ENCODE data around the gene SLC25A12. TPM values are rescaled to one million over a fixed set of nuclear protein-coding genes. Genes with fewer than 3 reads are reported as not detected.
A peak's percentile ranks its signal among the peaks of the same experiment; 100 is the strongest.

Gene SLC25A12
- polyA plus RNA-seq, 2 of the 4 experiments (the other 2 are of a cell fraction): 12.5 to 26.8 TPM

- TF ChIP-seq FOSL2 (IDR thresholded peaks at IDR 0.05): no peak
- no peak for TF ChIP-seq FOSL2 (CRISPR knock-in tag; IDR thresholded peaks at IDR 0.05)
- no peak for TF ChIP-seq RFX5 (IDR thresholded peaks at IDR 0.05)
- no peak for TF ChIP-seq HDAC2 (IDR thresholded peaks at IDR 0.05)
- TF ChIP-seq PBX3 (IDR thresholded peaks at IDR 0.05): no peak
Observed at GRCh38 chr2:171883275-171883893, 10.7 kb downstream of the SLC25A12 start (continued).

- TF ChIP-seq CHD2 (IDR thresholded peaks at IDR 0.05; ENCODE audit: low read length, partially characterized antibody) (no peak), FOSB (CRISPR knock-in tag; IDR thresholded peaks at IDR 0.05) (no peak), EP300 (IDR thresholded peaks at IDR 0.05) (no peak), NPAS2 (CRISPR knock-in tag; IDR thresholded peaks at IDR 0.05; ENCODE audit: borderline replicate concordance) (no peak), MAZ (IDR thresholded peaks at IDR 0.05; ENCODE audit: borderline replicate concordance, low read depth, low read length) (no peak), SMC3 (IDR thresholded peaks at IDR 0.05) (no peak), ZNF302 (CRISPR knock-in tag; IDR thresholded peaks at IDR 0.05) (no peak)
- Histone ChIP-seq H3K27ac (no peak overlapping the region), H3K4me3 (no peak overlapping the region), H3K4me2 (no peak overlapping the region), H3K9me3 (no peaks in the 10 kb centered on the region), H3K4me1 (0 out of 3 replicates have a peak, but pooled peaks cover 5% of the 10 kb centered on the region)
- ChIA-PET POLR2A (no interaction called here), CTCF (interaction anchor here (0.9 to 1.4 kb wide), 3 partner anchors 13 to 224 kb away, joined by 3 to 4 read pairs (median 3); no protein-coding TSS in a partner anchor)
- ATAC-seq (0 out of 6 replicates have a peak, but pooled peaks of 1 of the 2 experiments have one; percentile 34), FAIRE-seq (no peak), DNase-seq (ENCODE audit: low read depth in 1 of 2, low spot score in 1 of 2) (no peak)
- 97% methylated on average over 2 of the region's 2 CpGs for WGBS (ENCODE audit: missing lambda C conversion rate)
Observed at GRCh38 chr2:171882089-171882769, 11.8 kb downstream of the SLC25A12 start.

- 0 out of 3 replicates have a peak, but pooled peaks cover 5% of the 10 kb centered on the region for H3K4me1 ChIP-seq
- CTCF ChIA-PET: interaction anchor here (0.6 kb wide), 1 partner anchor 227 kb away, joined by 3 read pairs; no protein-coding TSS in a partner anchor
- FAIRE-seq: no peak
- POLR2A ChIA-PET: no interaction called here
- ATAC-seq: no peak
- H3K4me3 ChIP-seq: no peak overlapping the region
- WGBS (ENCODE audit: missing lambda C conversion rate): 80% methylated on average over 3 of the region's 3 CpGs
- H3K4me2 ChIP-seq: no peak overlapping the region
- H3K9me3 ChIP-seq: no peaks in the 10 kb centered on the region
- no peak for DNase-seq (ENCODE audit: low read depth in 1 of 2, low spot score in 1 of 2)
- no peak overlapping the region for H3K27ac ChIP-seq
- TF ChIP-seq HMGXB4 (CRISPR knock-in tag; IDR thresholded peaks at IDR 0.05; ENCODE audit: borderline replicate concordance) (no peak), MAFK (IDR thresholded peaks at IDR 0.05; ENCODE audit: partially characterized antibody) (no peak), REST (IDR thresholded peaks at IDR 0.05) (no peak), JUN (IDR thresholded peaks at IDR 0.05) (no peak), HES2 (IDR thresholded peaks at IDR 0.05) (no peak), BHLHE40 (IDR thresholded peaks at IDR 0.05; ENCODE audit: low read depth, low read length) (no peak), BCL3 (IDR thresholded peaks at IDR 0.05) (no peak), HOXB5 (CRISPR knock-in tag; IDR thresholded peaks at IDR 0.05) (no peak), RFX5 (IDR thresholded peaks at IDR 0.05) (no peak), GATA3 (IDR thresholded peaks at IDR 0.05; ENCODE audit: borderline replicate concordance) (no peak), USF2 (IDR thresholded peaks at IDR 0.05) (no peak), NR3C1 (IDR thresholded peaks at IDR 0.05) (no peak), MAZ (IDR thresholded peaks at IDR 0.05; ENCODE audit: borderline replicate concordance, low read depth, low read length) (no peak), TFCP2L1 (CRISPR knock-in tag; IDR thresholded peaks at IDR 0.05) (no peak), RNF2 (IDR thresholded peaks at IDR 0.05; ENCODE audit: borderline replicate concordance, low read depth) (no peak)
Observed at GRCh38 chr2:171880774-171881173, 13.3 kb downstream of the SLC25A12 start.
